Hepatocyte (in vitro differentiated cells): ENCODE measurements around the gene KCNN3.

Experiments
- EZH2phosphoT487 ChIP-seq: fragments of 200-600 bp; sonication (generic); IDR thresholded peaks from one replicate; pipeline ENCODE4 v1.6.1; 2018; ENCODE audit warnings: antibody characterized with exemption, mild to moderate bottlenecking, low read depth, moderate library complexity; ENCODE audit not compliant: unreplicated experiment, severe bottlenecking
- TF ChIP-seq, protein P1 (sequence below): fragments of 200-600 bp; sonication (generic); IDR thresholded peaks from 2 replicates; pipeline ENCODE4 v1.5.1; 2016; ENCODE audit warnings: antibody characterized with exemption, mild to moderate bottlenecking; ENCODE audit not compliant: poor library complexity

DNA sequence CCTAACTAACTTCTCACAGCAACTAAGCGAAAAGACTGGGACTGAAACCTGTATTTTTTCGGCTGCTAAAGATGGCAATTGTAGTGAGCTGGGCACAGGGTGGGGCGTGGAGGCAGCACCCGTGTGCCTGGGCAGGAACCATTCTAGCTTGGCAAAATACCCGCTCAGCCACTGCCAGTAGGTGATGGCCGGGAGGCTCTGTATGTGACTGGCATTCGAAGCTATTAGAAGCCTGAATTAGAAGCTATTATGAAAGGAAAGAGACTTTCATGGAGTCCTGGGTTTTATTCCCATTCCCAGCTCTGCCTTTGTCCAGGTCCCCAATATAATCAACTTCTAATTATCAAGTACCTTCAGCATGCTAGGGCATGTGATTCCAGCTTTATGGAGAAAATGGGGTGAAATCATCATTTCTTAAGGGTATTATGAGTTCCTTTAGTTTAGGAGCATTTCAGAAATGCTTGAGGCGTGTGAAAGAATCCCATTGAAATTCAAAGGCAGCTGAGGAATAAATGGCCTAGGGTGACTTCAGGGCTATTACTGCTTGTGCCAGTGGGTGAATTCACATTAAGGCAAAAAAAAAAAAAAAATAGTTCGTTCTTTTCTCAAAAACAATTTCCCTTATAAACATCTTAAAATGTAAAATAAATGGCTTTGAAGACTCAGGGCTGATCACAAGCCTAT is 125.6 kb downstream of the KCNN3 start:
- TF ChIP-seq, protein P1, sequence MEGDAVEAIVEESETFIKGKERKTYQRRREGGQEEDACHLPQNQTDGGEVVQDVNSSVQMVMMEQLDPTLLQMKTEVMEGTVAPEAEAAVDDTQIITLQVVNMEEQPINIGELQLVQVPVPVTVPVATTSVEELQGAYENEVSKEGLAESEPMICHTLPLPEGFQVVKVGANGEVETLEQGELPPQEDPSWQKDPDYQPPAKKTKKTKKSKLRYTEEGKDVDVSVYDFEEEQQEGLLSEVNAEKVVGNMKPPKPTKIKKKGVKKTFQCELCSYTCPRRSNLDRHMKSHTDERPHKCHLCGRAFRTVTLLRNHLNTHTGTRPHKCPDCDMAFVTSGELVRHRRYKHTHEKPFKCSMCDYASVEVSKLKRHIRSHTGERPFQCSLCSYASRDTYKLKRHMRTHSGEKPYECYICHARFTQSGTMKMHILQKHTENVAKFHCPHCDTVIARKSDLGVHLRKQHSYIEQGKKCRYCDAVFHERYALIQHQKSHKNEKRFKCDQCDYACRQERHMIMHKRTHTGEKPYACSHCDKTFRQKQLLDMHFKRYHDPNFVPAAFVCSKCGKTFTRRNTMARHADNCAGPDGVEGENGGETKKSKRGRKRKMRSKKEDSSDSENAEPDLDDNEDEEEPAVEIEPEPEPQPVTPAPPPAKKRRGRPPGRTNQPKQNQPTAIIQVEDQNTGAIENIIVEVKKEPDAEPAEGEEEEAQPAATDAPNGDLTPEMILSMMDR = no peak
- no peak for TF ChIP-seq EZH2phosphoT487
